GM19193 (cell line): ENCODE data around the gene SELL.

Source experiments
- POLR2A ChIP-seq: IDR thresholded peaks from 4 replicates; pipeline ENCODE4 v1.6.1; 2011; ENCODE audit not compliant: insufficient read depth, insufficient read length; ENCODE audit errors: extremely low read depth

Gene SELL

DNA sequence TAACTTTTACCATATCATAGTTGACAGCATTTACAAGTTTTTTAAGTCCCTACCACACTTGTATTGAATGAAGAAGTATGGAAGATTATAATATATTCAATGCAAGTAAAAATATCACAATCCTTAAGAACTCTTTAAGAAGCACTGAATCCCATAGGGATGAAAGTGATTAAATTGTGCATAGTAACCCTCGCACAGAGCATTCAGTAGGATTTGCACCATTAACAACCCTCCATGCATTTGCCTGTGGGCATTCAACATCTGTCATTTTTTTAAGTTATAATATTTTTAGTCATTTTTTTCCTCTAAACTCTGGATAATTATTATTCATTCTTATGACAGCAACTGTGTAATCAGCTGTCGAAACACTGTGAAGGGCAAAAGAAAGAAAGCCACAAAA, 12.3 kb upstream of the SELL start:
- no peak for TF ChIP-seq POLR2A

DNA sequence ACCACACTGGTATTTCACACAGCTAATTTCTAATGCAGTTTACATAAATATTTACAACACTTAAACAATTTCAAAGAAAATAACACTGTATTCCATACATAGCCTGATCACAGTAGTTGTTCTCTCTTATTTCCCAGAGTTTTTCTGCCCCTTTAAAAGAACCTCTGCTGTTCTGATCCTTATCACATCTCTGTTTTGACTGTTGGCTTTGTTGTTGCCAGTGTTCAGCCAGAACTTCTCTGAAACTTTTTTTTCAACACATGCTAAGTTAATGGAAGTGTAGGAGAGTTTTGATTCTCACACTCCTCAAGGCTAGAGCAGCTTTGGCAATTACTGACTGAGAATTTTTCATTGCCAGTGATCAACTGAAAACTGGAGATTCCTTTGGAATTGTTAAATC, 11.4 kb upstream of the SELL start:
- no peak for TF ChIP-seq POLR2A

DNA sequence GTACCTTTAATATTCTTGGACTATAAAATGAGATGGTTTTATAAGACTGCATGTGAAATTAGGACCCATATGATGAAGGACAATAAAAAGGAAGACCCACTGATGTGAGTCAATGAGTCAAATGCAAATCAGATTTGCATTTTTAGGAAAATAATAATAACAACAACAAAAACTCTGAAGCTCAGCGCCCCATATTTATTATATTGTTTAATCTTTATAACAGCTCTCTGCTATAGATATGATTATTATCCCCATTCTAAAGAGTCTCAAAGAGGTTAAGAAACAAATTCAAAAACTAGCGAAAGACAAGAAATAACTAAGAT, 850 bp upstream of the SELL start:
- TF ChIP-seq POLR2A = no peak

DNA sequence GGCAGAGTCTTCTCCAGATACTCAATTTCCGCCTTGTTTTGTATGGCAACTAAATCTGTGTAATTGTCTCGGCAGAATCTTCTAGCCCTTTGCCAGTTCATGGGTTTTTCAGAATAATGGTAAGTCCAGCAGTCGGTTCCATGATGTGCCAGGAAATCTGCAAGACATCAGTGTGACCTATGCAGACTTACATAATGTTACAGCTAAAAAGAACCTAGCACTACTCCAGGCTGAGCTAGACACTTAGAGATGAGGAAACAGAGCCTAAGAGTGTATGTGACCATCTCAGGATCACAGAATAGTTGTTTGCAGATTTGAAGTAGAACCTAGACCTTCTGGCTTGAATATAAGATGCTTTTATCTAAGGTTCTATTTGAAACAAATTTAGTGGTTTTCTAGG, 2.8 kb downstream of the SELL start:
- TF ChIP-seq POLR2A = no peak

DNA sequence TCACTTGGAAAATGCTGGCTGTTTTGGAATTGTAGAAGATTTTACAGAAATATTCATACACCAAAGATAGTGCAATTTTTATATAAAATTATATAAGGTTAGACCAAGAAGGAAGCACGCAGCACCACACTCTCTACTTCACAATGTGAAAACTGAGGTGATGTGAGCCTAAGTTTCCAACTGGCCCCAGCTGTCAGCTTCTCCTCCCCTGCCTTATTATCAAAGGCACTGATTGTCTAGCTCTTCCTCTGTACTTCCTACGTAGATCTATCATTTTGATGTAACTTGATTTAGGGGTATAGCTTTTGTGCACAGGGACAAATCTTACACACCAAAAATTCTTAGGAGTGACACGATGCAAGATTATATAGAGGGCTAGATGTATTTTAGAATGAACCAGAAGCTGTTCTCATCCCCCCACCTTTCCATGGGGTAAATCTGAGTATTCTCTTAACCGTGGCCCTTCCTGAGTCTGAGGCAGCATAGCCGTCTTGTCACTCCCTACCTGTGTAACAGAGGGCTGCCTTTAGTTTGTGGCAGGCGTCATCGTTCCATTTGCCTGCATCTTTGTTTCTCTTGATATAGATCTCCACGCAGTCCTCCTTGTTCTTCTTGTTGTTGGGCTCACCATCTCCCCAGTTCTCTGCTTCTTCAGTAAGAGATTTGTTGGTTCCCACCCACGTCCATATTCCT, 3.4 kb downstream of the SELL start:
- no peak for TF ChIP-seq POLR2A

DNA sequence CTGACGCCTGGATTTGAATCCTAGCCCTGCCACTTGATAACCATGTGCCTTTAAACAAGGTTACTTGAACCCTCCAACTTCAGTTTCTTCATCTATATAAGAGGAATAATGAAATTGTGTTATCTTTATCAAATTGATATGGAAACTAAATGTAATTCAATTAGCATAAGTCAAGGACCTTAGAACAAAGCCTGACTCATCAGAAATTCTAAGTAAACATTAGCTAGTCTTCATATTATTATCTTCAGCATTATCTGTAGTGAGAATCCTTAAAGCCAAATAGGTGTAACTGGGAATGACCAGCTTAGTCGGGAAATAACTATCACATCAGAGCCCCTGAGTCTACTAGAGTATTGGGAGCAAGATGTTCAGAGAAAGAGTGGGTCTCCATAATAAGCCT, 6.6 kb downstream of the SELL start:
- no peak for TF ChIP-seq POLR2A

DNA sequence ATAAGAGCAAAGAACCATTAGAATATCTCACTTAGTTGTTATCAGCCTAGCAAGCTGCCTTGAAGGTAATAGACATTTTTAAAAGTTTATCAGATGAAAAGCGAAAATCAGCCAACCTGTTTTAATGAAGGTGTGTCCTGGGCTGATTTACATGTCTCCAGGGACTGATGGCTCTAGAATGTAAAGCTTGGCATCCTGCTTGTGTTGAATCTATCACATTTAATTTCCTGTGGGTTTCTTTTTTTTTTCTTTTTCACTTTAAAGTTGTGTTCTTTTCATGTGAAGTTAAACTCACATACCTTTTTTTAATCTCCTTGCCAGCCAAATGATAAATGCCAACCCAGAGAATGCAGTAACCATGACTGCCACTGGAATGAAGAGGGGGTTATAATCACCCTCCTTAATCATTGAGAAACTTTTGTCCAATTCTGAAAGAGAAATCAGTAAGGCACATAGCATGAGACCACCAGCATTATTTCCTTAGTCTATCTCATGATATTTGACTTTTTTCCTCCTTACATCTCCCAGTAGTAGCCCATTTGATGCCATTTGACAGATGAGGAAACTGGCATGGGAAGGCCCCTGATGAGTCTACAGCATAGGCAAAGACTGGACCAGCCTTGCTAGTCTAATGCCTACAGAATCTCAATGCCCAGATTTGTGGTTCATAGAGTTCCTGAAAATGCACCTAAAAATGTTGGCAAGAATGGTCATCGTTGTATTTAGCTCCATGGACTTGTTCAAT, 10.0 kb downstream of the SELL start:
- no peak for TF ChIP-seq POLR2A

DNA sequence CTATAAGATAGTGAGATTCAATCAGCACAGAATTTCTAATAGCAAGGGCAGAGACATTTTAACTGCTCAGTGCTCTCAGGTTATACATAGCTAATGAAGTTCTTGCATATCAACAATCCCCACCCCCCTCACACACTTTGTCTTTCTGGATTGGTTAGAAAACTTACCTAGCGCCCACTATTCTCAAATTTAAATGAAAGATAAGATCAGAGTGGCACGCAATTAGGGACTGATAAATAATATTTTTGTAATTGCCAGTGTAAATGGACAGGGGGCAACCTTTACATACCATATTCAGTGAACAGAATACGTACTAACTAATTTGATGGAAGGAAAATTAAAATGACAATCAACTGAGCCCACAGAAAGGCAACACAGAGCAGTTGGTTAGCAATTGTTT, 11.7 kb downstream of the SELL start:
- no peak for TF ChIP-seq POLR2A

DNA sequence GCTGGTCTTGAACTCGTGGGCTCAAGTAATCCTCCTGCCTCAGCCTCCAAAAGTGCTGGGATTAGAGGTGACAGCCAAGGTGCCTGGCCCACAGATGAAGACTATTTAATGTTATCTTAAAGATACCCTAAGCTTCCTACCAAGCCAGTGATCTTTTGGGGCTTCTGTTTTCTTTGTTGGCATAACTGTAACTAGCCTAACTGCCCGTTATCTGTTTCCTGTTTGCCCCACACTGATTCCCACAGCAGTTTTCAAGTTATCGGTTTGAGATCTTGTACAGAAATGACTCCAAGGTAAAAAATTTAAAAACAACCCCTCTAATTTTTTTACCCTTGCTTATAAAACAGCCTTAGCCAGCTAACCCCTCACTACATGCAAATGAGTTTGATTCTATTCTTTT, 12.4 kb downstream of the SELL start:
- TF ChIP-seq POLR2A = no peak

DNA sequence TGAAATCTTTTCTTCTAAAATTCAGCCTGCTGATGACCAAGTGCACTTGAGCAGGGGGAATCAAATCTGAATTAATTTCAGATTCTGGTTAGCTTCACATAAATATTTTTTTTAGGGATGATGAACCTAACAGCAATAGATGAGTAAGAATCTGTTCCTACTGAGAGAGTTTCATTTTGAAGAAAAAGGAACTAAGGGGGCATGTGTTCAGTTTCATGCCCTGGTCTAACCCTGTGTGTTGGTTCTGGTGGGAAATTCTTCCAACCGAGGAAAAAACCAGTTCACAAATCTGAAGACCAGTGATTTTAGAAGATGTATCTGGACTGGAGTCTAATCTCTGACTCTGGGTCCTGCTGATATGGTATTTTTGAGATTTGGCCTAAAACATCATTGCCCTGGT, 13.7 kb downstream of the SELL start:
- no peak for TF ChIP-seq POLR2A

DNA sequence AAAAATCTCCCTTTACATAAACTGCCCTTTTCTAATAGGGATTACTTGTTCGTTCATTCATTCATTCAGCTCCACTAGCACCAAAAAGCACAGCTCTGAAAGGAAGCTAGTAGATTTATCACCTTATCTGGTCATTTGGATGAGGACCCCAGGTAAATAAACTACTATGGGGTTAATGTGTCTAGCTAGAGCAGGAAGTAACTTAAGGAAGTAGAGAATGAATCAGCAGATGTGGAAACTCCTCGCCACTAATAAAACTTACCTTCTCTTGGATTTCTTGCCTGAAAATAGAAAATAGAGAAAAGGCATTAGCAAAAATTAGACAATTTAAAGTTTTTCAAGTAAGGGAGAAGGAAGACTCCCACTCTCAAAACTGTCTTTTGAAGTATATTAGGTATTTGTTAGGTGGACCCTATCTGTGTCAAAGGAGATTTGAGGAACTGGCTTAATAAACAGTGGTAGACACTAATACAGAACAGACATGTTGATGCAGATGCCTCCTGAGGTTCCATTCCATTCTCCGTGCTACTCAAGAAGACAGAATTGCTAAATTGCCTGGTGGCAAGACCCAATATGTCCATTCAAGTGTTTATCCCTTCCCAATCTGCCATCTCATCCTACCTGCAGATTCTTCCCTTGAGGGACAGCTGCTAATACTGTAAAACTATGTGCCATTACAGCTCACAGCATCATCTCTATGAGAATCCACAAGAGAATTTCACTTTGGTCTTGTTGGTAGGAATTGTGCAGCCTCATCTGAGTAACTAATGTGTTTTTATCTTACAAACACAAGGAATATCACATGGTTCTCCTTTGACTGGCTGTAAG, 14.9 kb downstream of the SELL start:
- TF ChIP-seq POLR2A = no peak

DNA sequence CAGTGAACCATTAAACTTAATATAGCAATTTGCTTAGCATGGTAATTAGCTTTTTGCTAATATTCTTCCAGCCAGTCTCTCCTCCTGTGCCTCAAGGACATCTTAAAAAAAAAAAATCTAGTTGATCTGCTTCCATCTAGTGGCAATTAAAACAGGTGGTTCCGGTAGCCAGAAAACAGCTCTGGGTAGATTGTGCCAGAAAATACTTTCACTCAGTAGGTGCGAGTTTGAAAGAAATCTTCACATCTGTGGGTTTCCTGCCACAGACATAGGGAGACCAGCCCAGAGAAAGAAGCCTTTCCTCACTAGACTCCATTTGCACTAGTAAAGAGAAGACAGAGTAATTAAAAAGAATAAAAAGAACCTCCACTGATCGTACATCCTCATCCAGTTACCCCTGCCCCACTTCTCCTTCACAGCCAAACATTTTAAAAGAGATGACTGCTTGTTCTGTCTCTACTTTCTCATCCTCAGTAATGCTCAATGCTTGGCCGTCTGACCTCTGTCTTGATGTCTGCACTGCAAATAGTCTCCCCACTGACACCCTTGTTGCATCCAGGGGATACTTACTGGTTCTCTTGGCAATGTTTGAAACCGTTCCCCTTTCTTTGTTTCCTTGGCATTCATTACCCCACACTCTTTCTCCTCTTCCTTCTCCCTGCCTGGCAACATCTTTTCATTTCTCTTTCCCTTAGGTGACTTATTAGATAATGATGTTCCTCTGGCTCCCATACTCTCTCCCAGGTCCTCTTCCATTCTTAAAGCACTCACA, 16.9 kb downstream of the SELL start:
- TF ChIP-seq POLR2A = no peak

DNA sequence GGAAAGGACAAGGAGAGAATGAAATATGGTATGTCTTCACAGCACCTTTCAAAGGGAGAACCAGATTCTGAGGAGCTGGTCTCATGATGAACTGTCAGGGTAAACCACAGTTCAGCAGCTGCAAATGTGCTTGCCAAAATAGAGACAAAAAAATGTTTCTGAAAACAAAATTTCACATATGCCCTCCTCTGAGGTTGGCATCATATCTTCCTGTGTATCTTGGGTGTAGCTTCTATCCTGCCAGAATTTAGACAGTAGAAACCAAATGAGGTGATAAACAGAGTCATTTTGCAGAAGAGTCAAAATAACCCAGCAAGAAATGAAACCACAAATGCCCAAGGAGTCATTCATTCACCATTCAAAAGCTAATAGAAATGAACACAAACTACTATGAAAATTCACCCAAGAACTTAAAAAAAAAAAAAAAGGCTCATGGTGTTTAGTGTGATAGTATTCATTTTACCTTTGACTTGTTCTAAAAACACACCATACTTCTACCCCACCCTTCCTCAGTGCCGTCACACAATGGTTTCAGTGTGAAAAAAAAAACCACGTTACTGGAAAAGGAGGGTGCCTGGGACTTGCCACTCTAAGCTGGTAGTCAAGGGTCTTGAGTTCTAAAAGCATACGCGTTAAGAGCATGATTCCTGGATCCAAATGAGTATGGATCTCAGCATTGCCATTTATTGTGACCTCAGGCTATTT, 18.5 kb downstream of the SELL start:
- no peak for TF ChIP-seq POLR2A

DNA sequence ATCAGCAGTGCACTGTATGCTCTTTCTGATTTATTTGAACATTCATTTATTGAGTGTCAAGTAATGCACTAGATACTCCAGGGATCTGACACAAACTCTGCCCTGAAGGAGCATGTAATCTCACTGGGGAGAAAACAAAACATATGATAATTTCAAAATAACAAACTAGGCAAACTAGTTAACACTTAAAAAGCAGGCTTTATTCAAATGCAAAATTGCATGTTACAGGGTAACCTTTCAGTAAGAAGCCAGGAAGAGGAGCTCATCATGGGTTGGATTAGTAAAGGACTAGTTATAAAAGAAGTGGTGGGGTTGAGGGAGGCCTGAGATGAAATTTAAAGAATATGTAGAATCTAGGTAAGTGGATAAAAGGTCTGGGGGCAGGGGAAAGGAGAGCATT, 20.9 kb downstream of the SELL start:
- no peak for TF ChIP-seq POLR2A
